ENCODE results near the gene PROSER3.

DNA sequence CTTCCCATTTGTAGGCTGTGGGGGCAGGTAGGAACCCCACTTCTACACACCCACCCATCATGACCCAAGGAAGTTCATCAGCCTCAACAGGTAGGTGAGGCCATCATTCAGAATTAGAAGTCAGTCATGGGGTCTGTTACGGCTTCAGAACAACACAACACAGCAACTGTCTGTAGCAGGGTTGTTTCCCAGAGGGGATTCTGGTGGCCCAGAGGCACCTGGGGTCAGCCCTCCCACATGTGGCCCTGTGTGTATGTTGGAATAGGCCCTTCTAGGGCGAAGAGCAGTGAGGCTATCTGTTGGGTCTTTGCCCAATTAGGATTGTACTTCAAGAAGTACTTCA lies 19.1 kb upstream of the PROSER3 start:
- TF ChIP-seq, protein P1, sequence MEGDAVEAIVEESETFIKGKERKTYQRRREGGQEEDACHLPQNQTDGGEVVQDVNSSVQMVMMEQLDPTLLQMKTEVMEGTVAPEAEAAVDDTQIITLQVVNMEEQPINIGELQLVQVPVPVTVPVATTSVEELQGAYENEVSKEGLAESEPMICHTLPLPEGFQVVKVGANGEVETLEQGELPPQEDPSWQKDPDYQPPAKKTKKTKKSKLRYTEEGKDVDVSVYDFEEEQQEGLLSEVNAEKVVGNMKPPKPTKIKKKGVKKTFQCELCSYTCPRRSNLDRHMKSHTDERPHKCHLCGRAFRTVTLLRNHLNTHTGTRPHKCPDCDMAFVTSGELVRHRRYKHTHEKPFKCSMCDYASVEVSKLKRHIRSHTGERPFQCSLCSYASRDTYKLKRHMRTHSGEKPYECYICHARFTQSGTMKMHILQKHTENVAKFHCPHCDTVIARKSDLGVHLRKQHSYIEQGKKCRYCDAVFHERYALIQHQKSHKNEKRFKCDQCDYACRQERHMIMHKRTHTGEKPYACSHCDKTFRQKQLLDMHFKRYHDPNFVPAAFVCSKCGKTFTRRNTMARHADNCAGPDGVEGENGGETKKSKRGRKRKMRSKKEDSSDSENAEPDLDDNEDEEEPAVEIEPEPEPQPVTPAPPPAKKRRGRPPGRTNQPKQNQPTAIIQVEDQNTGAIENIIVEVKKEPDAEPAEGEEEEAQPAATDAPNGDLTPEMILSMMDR (IDR thresholded peaks at IDR 0.05), result no peak
- TF ChIP-seq POLR2A (IDR thresholded peaks at IDR 0.05), result no peak
